Measurements from ENCODE around the gene SGMS1. TPM values are rescaled to one million over a fixed set of nuclear protein-coding genes. Genes with fewer than 3 reads are reported as not detected.

SGMS1 gene
- total RNA-seq, 2 experiments from 2014 or later: 9.8 to 11.3 TPM

DNA sequence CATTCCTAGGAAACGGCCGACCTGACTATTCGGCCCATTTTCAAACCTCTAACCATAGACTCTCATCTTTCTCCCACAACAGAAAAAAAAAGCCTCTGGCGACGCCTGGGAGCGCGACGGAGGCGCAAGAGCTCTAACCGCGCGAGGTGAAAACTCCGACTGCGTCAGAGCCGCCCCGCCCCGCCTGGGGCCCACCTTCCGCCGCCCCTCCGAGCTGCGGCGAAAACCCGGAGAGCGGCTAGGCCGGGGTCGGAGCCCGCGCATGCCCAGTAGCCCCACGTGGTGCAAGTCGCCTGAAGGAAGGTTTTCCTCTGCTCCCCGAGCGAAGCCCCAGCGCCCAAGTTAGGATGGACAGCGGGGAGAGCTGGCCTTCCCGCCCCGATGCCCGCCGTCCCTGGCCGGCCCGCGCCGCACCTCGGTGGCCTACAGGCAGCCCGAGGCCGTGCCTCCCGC lies 683 bp upstream of the SGMS1 start:
- H3K27me3 Mint-ChIP-seq: no peaks in the 10 kb centered on the region
- H3K4me3 Mint-ChIP-seq: peak overlapping the region; percentile 86
- peaks cover 45% of the 10 kb centered on the region for H3K4me1 Mint-ChIP-seq
- H3K9me3 Mint-ChIP-seq: no peaks in the 10 kb centered on the region
- H3K36me3 Mint-ChIP-seq: peaks cover 2% of the 10 kb centered on the region
- peak overlapping the region; percentile 92 for H3K27ac Mint-ChIP-seq
- peak; percentile 98 for DNase-seq

DNA sequence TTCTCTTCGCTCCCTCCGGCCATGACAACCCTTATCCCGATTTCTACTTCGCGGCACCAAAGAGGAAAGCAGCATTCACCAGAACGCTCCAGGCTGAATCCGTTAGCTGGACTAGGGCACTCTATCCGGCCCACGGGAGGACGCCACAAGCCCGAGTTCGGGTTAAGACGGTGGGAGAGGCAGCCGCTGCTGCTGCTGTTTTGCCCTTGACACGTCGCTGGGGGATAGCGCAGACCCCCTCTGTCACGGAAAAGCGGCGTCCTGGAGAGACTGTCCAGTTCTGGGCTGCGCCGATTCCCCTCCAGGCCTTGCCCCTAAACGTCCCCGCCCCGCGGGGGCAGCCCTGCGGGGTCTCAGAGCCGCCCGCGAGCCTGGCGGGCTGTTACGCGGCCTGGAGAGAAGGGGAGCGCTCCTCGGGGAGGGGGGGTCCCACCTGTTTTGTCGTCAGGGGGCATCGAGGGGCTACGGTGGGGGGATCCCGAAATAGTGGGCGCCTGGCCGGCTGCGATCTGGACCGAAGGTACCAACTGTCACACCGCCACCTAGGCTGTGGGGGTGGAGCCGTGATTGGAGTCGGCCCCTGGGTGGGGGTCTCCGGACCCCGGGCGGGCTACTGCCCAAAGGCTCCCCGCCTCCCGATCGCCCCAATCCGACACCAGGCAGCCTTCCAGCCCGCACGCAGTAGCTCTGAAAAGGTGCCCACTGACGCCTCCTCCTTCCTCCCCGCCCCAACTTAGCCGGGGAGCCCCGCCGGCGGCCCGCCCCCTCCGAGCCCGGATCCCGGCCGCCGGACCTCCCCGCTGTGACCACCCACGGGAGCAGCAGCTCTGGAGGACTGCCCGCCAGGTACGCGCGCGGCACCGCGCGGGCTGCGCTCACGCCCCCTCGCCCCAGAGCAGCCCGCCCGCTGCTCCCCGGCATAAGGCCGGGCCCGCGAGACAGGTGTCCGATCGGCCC lies 772 bp downstream of the SGMS1 start:
- H3K36me3 Mint-ChIP-seq: peaks cover 2% of the 10 kb centered on the region

DNA sequence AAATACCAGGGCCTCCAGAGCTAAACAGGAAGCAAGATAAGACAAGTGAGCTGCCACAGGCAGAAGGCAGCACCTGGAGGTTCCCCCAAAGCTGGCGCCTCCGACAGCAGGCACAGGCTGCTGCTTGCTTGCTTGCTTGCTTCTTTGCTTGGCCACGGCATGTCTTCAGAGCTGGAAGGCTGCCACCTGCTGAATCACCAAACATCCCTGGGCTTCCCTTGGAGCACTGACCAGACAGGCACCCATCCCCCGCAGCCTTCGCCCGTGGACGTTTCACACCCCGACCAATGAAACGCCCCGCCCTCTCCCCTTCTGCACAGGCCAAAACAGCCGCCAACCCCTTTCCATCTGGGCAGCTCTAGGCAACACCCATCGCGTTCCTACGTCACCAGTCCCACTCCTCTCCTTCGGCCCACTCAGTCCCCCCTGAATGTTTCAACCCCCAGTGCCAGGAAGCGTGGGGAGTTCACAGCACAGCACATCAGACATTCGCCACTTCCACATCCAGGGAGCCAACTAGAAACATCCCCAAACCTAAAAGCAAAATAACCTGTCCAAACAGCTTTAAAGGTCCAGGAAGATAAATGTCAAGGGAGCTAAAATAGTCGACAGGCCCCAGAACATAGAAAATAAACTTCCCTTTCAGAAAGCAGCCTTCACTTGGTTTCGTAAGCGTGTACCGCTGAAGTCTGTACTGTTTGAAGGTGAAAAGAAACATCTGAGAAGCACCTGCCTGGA lies 1.6 kb downstream of the SGMS1 start:
- no peaks in the 10 kb centered on the region for H3K9me3 Mint-ChIP-seq
- no peaks in the 10 kb centered on the region for H3K27me3 Mint-ChIP-seq
- peaks cover 58% of the 10 kb centered on the region for H3K4me1 Mint-ChIP-seq
- peak; percentile 59 for DNase-seq
- no peaks in the 10 kb centered on the region for H3K36me3 Mint-ChIP-seq
- H3K27ac Mint-ChIP-seq: peak overlapping the region; percentile 78
- peak overlapping the region; percentile 86 for H3K4me3 Mint-ChIP-seq

More for the DNA sequence above, 772 bp downstream of the SGMS1 start:
- Mint-ChIP-seq H3K27me3 (no peaks in the 10 kb centered on the region), H3K4me3 (peak overlapping the region; percentile 86), H3K27ac (peak overlapping the region; percentile 78), H3K9me3 (no peaks in the 10 kb centered on the region), H3K4me1 (peaks cover 55% of the 10 kb centered on the region)
- DNase-seq: peak; percentile 70

DNA sequence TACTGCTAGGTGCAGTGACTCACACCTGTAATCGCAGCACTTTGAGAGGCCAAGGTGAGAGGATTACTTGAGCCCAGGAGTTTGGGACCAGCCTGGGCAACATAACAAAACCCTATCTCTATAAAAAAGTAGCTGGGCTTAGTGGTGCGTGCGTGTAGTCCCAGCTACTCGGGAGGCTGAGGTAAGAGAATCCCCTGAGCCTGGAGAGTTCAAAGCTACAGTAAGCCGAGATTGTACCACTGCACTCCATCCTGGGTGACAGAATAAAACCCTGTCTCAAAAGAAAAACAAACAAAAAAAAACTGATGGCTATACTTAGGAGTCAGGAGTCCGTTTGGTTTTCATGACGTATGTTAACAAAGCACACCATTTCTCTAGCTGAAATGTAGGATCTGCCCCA lies 2.9 kb downstream of the SGMS1 start:
- Mint-ChIP-seq H3K4me1 (peaks cover 54% of the 10 kb centered on the region), H3K27me3 (no peaks in the 10 kb centered on the region), H3K27ac (peak overlapping the region; percentile 38), H3K9me3 (no peaks in the 10 kb centered on the region), H3K36me3 (no peaks in the 10 kb centered on the region), H3K4me3 (peak overlapping the region; percentile 1)
- DNase-seq: no peak

DNA sequence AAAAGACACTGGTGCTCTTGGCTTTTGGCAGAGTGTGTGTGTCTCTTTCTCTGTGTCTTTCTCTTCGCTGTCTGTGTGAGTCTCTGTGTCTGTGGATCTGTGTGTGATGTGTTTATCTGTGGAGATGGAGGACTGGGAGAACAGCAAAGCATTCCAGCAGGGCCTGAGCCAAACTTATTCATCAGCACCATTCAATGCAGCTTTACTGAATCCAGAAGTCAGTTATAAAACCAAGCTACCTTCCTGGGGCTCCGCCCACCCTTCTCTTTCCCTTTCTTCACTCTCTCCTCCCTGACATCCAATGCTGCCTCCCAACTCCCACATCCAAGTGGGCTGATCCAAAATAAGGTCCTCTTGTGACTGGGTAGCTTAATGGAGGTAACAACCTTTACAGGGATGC lies 3.9 kb downstream of the SGMS1 start:
- no peaks in the 10 kb centered on the region for H3K27me3 Mint-ChIP-seq
- H3K4me1 Mint-ChIP-seq: peaks cover 49% of the 10 kb centered on the region
- no peaks in the 10 kb centered on the region for H3K36me3 Mint-ChIP-seq
- H3K9me3 Mint-ChIP-seq: no peaks in the 10 kb centered on the region
- no peak overlapping the region for H3K4me3 Mint-ChIP-seq
- DNase-seq: no peak
- H3K27ac Mint-ChIP-seq: no peak overlapping the region

DNA sequence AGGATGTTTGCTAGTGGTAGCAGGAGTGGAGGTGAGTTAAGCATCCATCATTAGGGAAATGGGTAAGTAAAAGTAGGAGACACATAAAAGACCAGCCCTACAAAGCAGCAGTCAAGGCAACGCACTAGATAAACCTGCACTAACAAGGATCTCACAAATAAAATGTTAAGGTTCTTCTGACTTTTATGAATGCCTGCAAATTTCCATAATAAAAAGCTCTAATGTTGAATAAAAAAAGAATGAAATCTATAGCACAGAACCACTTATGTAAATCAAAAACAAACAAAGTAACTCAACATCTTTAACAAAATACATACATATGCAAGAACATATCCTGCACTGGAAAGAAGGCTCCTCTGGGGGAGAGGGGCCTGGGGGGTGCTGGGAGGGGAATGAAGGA lies 4.6 kb downstream of the SGMS1 start:
- H3K27ac Mint-ChIP-seq: no peak overlapping the region
- DNase-seq: no peak
- H3K36me3 Mint-ChIP-seq: no peaks in the 10 kb centered on the region
- no peaks in the 10 kb centered on the region for H3K9me3 Mint-ChIP-seq
- no peaks in the 10 kb centered on the region for H3K27me3 Mint-ChIP-seq
- no peak overlapping the region for H3K4me3 Mint-ChIP-seq
- H3K4me1 Mint-ChIP-seq: peaks cover 50% of the 10 kb centered on the region

DNA sequence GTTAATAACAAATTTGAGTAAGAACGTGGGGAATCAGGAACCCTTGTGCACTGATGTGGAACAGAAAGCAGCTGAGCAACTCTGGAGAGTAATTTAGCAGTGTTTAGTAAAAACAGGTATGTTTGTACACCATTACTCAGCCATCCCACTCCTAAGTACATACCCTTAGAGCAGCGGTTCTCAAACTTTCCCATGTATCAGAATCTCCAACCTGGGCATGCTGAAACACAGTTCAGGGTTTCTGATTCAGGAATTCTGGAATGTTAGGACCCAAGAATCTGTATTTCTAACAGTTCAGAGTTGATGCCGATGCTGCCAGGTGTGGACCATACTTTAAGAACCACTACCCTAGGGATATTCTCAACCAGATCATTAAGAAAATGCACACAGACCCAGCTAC lies 5.1 kb downstream of the SGMS1 start:
- DNase-seq: no peak
- no peaks in the 10 kb centered on the region for H3K27me3 Mint-ChIP-seq
- no peak overlapping the region for H3K27ac Mint-ChIP-seq
- peaks cover 54% of the 10 kb centered on the region for H3K4me1 Mint-ChIP-seq
- H3K4me3 Mint-ChIP-seq: no peak overlapping the region
- no peaks in the 10 kb centered on the region for H3K36me3 Mint-ChIP-seq
- no peaks in the 10 kb centered on the region for H3K9me3 Mint-ChIP-seq

DNA sequence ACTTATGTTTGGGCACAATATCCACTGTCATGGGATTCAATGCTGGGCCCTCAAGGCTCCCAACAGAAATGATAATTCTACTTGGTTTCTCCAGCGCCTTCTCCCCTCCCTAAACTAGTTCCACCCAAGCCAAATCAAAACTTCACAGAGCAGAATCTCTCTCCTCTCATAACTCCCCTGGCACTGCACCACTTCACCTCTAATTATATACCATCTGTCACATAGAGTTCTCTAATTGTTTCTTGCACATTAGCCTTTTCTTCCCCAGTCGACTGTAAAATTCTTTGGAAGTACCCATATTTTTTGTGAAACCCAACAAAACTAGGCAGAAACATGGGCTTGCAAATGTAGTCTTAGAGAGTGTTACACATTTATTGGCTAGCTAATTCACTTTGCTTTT lies 8.1 kb downstream of the SGMS1 start:
- no peaks in the 10 kb centered on the region for H3K9me3 Mint-ChIP-seq
- H3K4me1 Mint-ChIP-seq: peaks cover 52% of the 10 kb centered on the region
- H3K27me3 Mint-ChIP-seq: no peaks in the 10 kb centered on the region
- H3K27ac Mint-ChIP-seq: no peak overlapping the region
- H3K4me3 Mint-ChIP-seq: no peak overlapping the region
- no peak for DNase-seq
- no peaks in the 10 kb centered on the region for H3K36me3 Mint-ChIP-seq

DNA sequence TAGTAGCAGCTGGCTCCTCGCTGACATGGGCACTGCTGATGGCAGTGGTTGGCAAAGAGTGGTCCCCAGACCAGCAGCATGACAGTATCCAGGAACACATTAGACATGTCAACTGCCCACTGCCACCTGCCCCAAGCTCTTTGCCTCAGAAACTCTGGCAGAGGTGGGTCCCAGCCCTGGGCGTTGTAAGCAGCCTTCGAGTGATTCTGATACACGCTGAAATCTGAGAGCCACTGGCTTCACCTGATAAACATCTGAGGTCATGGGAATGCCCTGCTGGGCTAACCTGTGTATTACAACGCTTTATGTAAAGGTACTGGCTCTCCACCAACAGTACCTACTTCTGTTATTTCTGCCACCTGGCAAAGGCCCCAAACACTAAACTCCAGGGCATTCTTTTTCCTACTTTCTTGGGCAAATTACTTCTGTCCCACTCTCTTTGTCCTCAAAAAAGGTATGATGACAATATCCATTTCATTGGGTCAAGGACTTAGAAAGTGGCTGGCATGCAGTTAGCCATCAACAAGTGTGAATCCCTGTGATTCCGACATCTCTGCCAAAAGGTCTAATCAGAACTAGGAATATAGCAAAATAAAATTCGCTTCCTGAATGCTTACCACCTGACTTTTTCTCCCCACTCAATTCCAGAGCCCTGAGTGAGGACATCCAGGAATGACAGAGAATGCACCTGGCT lies 9.2 kb downstream of the SGMS1 start:
- Mint-ChIP-seq H3K27ac (no peak overlapping the region), H3K4me1 (peaks cover 44% of the 10 kb centered on the region), H3K9me3 (no peaks in the 10 kb centered on the region), H3K36me3 (no peaks in the 10 kb centered on the region), H3K4me3 (no peak overlapping the region), H3K27me3 (no peaks in the 10 kb centered on the region)
- peak; percentile 22 for DNase-seq

DNA sequence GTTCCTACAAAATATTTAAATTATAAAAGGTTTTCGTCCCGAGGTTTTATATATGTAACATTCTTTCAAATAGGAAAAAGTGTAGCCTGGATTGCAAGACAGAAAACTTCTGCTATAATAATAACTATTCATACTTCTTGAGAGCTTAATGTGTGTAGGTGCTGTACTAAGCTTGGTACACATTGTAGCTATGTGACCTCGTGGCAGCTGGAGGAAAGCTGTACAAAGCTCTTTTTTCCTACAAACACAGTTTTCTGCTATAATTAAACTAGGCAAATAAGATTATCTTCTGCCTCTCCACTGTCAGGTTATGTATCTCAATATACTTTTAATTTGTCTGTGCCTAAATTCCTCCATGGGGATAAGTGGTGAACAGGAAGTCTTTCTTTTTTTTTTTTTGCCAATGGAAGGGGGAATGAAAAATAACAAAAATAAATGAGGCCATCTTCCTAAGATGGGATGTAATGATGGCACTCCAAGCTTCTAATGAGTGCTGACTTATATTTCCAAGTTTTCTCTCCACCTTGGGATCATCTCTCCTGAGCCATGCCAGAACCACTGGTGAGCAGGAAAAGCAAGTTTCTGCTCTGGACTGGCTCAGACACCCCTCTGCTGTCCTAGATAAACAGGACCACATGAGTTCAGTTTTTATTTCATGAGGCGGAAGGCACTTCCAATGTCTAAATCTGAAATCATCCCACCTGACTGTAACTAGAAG lies 9.9 kb downstream of the SGMS1 start:
- Mint-ChIP-seq H3K27me3 (no peaks in the 10 kb centered on the region), H3K4me3 (no peak overlapping the region)

DNA sequence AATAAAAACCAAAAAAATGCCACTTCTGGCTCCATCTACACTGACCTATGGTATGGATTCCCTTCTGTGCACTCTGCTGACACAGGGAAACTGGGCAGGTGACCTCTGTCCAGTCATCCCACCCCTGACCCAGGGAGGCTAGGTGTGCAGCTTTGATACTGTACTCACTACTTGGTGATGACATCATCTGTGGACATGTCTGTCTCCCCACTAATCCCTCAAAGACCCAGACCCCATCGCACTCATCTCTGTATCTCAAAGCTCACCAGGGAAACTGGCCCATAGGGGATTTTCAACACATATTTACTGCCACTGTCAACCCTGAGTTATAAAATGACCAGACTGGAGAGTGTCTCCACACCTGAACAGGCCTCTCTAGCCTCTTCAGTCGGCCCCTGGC lies 10.6 kb downstream of the SGMS1 start:
- Mint-ChIP-seq H3K4me1 (peaks cover 31% of the 10 kb centered on the region), H3K4me3 (no peak overlapping the region), H3K27me3 (no peaks in the 10 kb centered on the region), H3K27ac (no peak overlapping the region), H3K36me3 (no peaks in the 10 kb centered on the region), H3K9me3 (no peaks in the 10 kb centered on the region)
- no peak for DNase-seq

More for the DNA sequence above, 9.9 kb downstream of the SGMS1 start:
- peaks cover 37% of the 10 kb centered on the region for H3K4me1 Mint-ChIP-seq
- no peaks in the 10 kb centered on the region for H3K9me3 Mint-ChIP-seq
- no peak for DNase-seq
- no peaks in the 10 kb centered on the region for H3K36me3 Mint-ChIP-seq
- no peak overlapping the region for H3K27ac Mint-ChIP-seq

DNA sequence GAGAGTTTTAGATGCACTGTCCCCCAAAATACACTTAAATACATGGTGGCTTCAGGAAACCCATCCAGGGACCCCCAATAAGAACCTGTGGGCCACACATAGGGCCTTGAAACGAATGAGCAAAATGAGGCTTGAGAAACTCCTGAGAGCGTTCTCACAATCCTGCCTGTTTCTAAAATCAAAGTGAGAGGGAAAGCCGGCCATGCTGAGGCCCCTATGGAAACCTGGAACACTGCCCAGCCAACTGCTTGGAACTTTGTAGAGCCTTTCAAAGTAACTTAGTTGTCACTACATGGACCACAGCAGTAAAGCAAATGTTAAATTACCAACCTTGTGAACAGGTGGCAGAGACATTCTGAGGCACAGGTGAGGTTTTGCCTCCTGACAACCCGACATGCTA lies 13.4 kb downstream of the SGMS1 start:
- DNase-seq: no peak

DNA sequence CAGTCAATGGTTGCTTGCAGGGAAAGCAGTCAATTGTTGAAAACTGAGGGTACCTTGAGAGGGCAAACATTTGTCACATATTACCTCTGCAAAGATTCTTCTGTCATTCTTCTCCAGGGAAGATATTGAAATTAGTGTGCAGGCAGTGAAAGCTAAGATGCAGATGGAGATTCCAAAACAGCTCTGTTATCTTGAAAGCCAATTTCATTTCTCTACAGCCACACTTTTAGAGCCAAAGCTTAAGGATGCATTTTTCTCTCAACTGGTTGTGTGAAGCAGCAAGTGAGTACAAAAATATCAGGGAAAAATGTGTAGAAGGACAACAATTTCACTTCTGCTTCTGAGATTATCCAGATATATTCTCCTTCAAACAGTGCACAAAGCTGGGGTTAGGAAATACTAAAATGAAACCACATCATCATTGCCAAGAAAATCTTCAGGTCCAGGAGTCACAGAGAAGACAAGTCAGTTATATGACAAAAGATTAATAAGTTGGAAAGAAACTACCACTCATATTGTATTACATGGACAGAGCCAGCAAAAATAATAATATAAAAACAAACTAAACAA lies 16.3 kb downstream of the SGMS1 start:
- Mint-ChIP-seq H3K4me3 (no peak overlapping the region), H3K4me1 (peaks cover 51% of the 10 kb centered on the region), H3K27me3 (no peaks in the 10 kb centered on the region)

More for the DNA sequence above, 13.4 kb downstream of the SGMS1 start:
- Mint-ChIP-seq H3K4me3 (no peak overlapping the region), H3K9me3 (no peaks in the 10 kb centered on the region), H3K27me3 (no peaks in the 10 kb centered on the region), H3K36me3 (no peaks in the 10 kb centered on the region), H3K4me1 (peaks cover 43% of the 10 kb centered on the region), H3K27ac (no peak overlapping the region)

DNA sequence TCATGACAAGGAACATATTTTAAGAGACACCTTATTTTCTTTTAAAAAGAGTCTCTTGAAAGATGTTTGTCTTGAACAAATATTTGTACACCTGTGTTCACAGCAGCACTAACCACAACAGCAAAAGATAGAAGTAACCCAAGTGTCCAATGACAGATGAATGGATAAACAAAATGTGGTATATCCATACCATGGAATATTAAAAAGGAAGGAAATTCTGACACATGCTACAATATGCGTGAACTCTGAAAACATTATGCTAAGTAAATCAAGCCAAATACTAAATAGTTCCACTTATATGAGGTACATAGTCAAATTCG lies 17.8 kb downstream of the SGMS1 start:
- Mint-ChIP-seq H3K27ac (no peak overlapping the region), H3K27me3 (no peaks in the 10 kb centered on the region), H3K36me3 (peaks cover 4% of the 10 kb centered on the region), H3K4me1 (peaks cover 55% of the 10 kb centered on the region), H3K4me3 (no peak overlapping the region), H3K9me3 (no peaks in the 10 kb centered on the region)
- DNase-seq: no peak

More for the DNA sequence above, 16.3 kb downstream of the SGMS1 start:
- no peak for DNase-seq
- H3K9me3 Mint-ChIP-seq: no peaks in the 10 kb centered on the region
- peaks cover 2% of the 10 kb centered on the region for H3K36me3 Mint-ChIP-seq
- H3K27ac Mint-ChIP-seq: no peak overlapping the region
